NCI-H2196 treated with DMSO at 0.1 percent for 48 hours (cell line): ENCODE measurements around the gene JAKMIP1.
A peak's percentile ranks its signal among the peaks of the same experiment; 100 is the strongest.
"Not testable (repeated sequence)": the region's sequence is repeated elsewhere in the genome, so short reads cannot be mapped to it uniquely, and the experiment has no call there.

Source experiments
- DNase-seq: peaks from one replicate; lab custom pipeline; 2025; ENCODE audit not compliant: unreplicated experiment; lab: John Stamatoyannopoulos, UW

The JAKMIP1 gene

DNA sequence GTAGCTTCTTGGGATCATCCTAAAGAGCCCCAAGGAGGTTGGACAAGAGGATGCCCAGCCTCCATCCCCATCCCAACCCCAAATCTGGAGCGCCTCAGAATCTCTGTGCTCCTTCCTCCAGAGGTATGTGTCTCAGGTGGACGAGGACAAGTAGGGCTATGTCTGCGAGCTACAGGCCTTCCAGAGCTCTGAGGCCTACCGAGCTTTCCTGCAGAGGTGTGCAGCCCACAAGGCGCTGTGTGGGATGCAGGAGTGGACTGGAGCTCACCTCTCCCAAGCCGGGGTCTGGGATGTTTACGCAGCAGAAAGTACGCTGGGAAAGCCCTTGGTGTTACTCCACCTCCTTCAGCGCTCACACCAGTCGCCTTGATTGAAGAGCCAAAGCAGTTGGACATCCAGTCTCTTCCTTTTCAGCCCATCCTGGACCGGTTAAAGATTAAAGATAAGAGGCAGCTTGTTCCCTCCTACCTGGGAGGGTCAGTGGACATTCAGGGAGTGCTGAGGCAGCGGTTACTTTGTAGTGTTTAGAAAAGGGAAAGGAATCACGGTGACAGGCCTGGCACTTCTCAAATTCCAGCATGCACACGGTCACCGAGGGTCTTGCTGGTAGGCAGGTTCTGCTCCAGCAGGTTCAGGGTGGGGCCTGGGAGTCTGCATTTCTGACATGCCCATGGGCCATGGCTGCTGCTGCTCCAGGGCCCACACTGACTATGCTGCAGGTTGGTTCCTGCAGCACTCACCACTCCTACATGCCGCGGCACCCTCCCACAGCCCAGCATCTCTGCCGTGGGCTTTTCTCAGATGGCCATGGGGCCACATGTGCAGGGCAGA lies 29.5 kb upstream of the JAKMIP1 start:
- DNase-seq = no peak

DNA sequence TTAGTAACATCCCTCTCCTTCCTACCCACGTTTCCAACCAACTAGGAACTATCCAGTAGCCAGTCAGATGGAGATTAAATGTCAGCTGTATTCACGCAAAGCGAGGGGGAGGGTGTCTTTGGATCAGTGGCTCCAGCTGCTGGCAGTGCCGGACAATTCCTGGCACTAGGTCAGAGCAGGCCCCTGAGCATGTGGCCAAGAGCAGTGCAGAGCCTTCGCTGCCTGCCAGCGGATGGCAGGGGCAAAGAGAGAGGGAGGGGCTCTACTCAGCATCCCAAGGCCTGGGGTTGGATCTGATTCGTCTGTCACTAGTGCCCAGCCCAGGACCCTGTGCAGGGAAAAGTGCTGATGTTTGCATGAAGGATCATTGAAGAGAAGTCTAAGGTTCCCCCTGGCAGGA lies 28.7 kb upstream of the JAKMIP1 start:
- peak; percentile 80 for DNase-seq

DNA sequence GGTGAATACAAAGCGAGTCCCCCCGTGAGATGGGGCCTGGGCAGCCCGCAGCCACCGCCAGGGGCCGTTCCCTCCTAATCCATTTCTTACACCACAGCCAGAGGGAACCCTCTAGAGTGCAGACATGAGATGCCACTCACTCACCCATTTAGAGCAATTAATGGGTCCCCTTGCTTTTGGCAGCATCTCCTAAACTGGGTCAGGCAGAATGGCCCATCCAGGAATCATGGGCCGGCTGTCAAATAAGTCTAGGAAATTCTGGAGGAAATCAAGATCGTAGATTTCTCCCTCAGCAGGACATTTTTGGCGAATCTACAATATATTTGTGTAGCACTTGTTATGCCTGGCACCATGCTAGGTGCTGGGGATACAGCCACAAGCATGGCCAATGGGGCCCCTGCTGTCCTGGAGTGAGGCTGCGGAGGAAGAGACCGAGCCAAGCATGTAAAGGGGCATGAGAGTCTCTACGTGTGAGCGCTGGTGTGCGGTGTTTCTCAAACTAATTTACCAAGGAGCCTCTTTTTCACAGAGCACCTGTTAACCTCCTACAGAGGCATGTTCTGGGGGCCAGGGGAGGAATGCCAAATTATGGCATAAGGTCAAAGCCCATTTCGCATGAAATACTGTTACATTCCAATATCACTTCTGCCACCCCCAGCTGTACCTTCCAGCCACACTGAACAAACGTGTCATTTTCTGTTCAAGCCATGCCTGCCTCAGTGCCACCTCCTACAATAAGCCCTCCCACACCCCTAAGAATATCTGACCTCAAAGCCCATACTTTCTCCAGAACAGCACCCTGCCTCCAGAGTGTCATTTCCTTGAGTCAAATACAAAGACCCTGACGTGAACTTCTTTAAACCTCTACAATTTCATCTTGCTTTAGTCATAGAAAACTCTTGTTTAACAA lies 28.1 kb upstream of the JAKMIP1 start:
- DNase-seq = no peak

GRCh38 chr4:6227412-6228157 lies 27.2 kb upstream of the JAKMIP1 start:
- DNase-seq = no peak

- no peak for DNase-seq
Observed at GRCh38 chr4:6226506-6226905, 26.2 kb upstream of the JAKMIP1 start.

DNA sequence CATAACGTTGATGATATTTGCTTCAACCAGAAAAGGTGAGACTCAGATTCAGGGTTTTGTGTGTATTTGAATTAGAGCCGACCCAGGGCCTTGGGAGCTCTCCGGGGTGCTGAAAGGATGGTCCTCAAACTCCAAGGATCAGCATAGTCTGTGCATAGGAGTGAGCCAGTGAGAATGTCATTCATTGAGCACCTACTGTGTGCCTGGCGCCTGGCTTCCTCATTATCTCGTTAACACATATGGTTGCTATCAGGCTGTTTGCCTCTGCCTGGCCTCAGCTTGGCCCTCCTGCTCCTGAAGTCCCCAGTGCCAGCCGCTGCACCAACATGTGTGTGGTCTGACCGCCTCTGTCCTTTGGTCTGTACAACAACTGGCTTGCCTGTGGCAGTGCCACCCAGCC lies 25.1 kb upstream of the JAKMIP1 start:
- no peak for DNase-seq

- DNase-seq = no peak
Observed at GRCh38 chr4:6224735-6225134, 24.4 kb upstream of the JAKMIP1 start.

- no peak for DNase-seq
Observed at GRCh38 chr4:6222761-6223292, 22.5 kb upstream of the JAKMIP1 start.

- DNase-seq = no peak
Observed at GRCh38 chr4:6221851-6222760, 21.8 kb upstream of the JAKMIP1 start.

- DNase-seq = no peak
Observed at GRCh38 chr4:6221301-6221850, 21.0 kb upstream of the JAKMIP1 start.

DNA sequence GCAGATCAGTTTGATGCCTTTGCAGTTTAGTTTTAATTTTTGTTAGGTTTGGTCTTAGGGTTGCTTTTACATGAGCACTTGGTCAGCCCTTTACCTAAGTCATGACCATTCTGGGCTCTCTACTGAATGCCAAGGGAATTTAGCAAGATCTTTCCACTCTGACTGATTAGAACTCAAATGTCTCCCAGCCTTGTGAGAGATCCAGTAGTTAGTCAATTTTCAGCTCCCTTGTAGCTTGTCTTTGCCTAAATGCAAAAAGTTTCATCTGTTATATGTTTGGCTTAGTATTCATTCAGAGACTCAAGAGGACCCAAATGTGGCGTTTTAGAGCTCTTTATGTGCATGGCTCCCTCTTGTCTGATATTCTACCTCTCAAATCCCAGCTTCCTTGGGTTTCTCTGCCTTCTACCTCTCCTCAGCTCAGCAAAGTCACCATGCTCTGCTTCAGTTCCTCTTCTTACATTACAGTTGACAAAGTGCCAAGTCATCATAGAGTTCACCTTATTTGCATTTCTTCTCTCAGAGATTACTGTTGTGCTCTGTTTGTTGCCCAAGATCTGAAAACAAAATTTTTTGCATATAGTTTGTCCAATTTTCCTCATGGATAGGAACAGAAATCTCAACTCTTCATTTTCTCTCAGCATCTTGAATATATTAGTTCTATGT lies 17.5 kb upstream of the JAKMIP1 start:
- no peak for DNase-seq

DNA sequence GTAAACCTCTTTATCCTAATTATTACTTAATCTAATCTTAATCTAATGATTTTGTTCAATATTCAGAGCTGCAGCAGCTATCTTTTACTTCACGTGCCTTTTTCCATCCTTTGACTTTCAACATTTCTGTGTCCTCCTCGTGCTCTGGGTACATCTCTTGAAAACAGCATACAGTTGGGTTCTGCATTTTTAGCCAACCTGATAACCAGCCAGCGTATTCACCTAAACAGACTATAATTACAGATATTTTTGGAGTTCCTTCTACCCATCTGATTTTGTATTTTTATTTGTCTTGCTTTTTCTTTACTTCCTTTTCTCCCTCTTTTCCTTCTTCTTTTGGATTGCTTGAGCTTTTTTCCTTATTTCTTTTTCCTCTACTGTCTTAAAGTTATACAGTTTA lies 16.2 kb upstream of the JAKMIP1 start:
- DNase-seq = no peak

GRCh38 chr4:6209921-6210320 lies 9.6 kb upstream of the JAKMIP1 start:
- DNase-seq = no peak

- DNase-seq = not testable (repeated sequence)
Observed at GRCh38 chr4:6209291-6209690, 8.9 kb upstream of the JAKMIP1 start.

- no peak for DNase-seq
Observed at GRCh38 chr4:6208416-6208815, 8.1 kb upstream of the JAKMIP1 start.

DNA sequence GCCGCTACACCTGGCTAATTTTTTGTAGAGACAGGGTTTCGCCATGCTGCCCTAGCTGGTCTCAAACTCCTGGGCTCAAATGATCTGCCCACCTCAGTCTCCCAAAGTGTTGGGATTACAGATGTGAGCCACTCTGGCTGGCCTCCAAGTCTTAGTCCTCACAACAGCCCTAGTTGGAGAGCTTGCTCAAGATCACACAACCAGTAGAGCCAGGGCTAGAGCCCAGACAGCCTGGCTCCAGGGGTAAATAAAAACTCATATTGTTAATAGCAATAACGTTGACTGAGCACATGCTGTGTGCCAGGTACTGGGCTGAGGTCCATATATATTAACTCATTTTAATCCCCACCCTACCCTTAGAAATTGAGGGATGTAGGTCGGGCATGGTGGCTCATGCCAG lies 7.3 kb upstream of the JAKMIP1 start:
- peak; percentile 31 for DNase-seq

- DNase-seq = no peak
Observed at GRCh38 chr4:6206771-6207290, 6.5 kb upstream of the JAKMIP1 start.

DNA sequence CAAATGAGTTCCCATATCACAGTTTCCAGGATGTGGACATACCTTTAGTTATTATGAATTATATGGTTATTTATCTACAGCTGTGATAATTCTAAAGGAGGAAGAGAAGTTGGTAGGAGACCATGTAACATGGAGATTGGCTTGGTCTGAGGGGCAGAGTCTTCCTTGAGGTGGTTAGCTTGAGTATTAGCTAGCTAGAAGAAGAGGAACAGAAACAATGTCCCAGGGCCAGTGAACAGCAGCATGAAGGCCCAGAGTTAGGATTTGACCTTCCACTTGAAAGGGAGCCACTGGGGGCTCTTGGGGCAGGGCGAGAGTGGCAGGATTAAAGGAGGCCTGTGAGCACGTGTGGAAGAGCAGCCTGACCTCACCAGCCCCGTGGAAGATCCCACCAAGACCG lies 5.6 kb upstream of the JAKMIP1 start:
- DNase-seq = no peak

DNA sequence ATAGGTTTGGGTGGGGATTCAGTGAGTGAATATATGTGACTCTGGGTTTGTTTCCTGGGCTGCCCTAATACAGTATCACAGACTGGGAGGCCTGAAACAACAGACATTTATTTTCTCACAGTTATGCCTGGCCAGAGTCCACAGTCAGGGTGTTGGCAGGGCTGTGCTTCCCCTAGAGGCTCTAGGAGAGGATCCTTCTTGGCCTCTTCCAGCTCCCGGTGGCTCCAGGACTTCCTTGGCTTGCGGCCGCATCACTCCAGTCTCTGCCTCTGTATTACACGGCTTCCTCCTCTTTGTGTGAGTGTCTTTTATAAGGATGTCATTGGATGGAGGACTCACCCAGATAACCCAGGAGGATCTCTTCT lies 5.2 kb upstream of the JAKMIP1 start:
- no peak for DNase-seq
